ENCODE data around the gene HIGD1A.
A peak's percentile ranks its signal among the peaks of the same experiment; 100 is the strongest.

HIGD1A gene

DNA sequence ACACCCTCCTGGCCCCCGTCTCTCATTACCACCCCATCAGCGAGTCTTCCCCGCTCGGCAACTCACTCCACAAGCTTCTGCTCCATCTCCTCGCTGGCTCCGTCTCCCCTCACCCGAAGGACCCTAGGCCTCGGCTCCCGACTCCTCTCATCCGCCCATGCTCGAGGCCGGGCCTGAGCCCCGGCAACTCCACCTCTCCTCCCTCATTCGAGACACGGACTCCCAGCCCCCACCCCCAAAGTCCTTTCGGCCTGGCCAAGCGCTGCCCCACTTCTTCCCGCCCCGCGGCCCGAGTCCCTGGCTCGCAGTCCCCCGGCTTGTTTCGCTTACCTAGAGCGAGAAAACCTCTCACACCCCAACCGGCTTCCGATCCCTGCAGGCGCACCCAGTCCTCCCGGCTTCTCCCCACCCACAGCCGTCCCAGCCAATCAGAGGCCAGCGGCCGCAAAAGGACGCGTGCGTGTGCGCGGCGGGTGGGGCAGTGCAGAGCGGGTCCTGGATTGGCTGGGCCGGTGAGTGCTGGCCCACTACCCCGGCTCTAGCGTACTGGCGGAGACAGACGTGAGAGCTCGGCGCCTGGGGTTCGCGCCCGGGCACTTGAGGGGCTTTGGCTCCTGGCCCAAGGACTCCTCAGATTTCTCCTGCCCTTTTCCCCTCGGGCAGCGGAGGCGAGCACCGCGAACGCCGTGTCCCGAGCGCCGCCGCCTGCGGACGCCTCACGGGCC, at the start of gene HIGD1A:
HIGD1A (minus strand) TSS at position 385 of the 725 bp plus-strand sequence. CDS start 10,237 bp downstream, outside the sequence.
- peak; percentile 96 for DNase-seq

- DNase-seq: no peak
These were observed 49.5 kb upstream of the HIGD1A start for GRCh38 chr3:42853739-42854302.

- no peak for DNase-seq
These were observed 48.8 kb upstream of the HIGD1A start for GRCh38 chr3:42853056-42853455.

DNA sequence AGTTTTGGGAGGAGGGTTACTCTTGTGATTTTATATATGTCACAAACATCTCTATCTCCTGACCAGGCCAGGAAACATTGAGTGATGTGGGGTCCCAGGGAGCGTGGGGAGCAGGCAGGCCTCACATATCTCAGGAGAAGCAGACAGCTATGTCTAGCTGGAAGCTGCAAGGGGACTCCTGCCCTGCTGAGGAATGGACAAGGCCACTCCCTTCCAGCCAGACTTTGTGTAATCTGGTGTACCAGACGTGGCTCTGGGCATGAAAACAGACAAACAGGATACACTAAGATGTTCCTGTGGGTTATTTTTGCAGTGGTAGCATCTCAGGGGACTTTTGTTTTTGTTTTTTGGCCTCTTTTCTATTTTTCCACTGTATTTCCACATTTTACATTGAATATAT, 48.2 kb upstream of the HIGD1A start:
- no peak for DNase-seq

DNA sequence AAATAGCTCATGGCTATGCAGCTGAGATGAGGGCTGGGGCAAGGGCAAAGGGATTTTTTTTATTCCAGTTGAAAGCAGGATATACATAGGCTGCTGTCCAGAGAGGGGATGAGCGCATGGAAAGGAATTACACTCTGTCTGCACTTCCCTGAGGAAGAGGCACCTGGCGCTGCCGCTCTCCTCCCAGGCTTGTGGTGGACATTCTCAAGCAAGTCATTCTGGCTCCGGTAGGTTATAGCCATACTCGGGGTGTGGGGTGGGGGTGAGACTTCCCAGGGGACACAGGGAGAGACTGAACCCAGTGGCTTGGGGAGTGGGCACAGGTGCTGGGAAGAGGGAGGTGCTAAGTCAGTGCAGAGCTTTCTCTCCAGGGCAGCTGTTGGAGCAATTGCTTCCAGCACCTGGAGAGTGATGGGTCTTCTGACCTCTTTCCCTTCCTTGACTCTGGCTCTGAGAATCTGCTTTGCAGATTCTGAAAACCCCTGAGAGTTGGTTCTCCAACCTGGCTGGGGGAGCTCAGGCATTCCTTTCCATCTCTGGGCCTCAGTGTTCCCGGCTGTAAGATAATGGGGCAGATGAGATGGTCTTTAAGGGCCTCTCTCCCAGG, 47.0 kb upstream of the HIGD1A start:
- no peak for DNase-seq

- no peak for DNase-seq
These were observed 46.0 kb upstream of the HIGD1A start for GRCh38 chr3:42850263-42850662.

DNA sequence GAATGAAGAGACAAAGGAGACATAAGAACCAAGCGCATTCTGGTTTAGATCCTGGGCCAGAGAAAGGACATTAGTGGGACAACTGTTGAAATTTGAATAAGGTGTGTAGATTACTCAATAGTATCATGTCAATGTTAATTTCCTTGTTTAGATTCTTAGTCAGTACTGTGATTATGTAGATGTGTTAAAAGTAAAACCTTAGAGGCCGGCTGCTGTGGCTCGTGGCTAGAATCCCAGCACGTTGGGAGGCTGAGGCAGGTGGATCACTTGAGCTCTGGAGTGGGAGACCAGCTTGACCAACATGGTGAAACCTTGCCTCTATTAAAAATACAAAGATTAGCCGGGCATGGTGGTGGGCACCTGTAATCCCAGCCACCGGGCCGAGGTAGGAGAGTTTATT, 44.7 kb upstream of the HIGD1A start:
- DNase-seq: no peak

DNA sequence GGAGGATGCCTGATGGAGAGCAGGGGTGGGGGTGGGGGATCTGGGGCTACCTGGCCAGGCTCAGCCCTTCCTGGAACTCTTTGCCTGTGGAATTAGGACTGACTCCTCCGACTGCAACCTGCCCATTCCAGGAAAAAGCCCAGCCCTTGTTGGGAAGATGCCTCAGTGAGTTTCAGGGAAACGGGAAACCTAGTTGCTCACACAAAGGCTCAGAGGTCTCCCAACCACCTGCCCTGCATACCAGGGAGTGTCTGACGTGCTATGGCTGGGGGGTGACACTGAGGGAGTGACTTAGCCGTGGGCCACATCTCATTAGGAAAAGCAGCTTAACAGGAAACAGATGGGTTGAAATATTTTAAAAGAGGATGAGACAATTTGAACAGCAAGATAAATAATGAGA, 43.4 kb upstream of the HIGD1A start:
- no peak for DNase-seq

DNA sequence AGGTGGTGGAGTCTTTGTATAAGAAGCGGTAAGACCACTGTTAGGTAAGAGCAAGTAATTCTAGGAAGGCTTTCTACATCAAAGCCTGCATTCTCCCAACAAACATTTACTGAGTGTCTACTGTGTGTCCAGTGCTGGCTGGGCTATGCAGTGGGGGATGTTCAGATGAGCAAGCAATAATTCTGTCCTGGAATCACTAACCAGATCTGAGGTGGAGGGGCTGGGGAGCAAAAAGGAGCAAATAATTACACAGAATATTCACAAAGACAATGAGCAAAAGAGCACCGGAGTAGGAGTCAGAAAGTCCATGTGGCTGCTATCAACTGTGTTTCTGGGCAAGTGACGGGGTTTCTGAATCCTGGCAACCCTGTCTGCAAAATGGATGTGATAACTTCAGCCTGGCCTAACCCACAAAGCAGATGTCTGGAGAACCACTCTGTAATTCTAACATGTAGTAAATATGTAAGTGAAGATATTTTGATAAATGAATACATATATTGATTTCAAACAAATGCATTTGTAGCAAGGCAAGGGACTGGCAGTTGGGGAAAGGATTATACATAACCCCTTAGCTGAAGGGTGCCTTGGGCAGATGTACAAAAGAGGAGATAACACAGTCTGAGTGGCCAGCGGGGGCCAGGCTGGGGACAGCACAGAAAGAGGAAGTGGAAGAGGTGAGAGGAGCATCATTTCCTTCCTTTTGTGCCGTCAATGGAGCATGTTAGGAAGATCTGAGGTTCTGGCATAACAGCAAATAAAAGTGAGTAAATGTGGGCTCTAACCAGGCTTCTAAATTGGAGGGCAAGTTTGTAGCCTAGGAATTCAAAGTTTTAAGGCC, 42.6 kb upstream of the HIGD1A start:
- no peak for DNase-seq

- no peak for DNase-seq
These were observed 40.5 kb upstream of the HIGD1A start for GRCh38 chr3:42844815-42845214.

GRCh38 chr3:42844412-42844713, 40.1 kb upstream of the HIGD1A start:
- DNase-seq: no peak

DNA sequence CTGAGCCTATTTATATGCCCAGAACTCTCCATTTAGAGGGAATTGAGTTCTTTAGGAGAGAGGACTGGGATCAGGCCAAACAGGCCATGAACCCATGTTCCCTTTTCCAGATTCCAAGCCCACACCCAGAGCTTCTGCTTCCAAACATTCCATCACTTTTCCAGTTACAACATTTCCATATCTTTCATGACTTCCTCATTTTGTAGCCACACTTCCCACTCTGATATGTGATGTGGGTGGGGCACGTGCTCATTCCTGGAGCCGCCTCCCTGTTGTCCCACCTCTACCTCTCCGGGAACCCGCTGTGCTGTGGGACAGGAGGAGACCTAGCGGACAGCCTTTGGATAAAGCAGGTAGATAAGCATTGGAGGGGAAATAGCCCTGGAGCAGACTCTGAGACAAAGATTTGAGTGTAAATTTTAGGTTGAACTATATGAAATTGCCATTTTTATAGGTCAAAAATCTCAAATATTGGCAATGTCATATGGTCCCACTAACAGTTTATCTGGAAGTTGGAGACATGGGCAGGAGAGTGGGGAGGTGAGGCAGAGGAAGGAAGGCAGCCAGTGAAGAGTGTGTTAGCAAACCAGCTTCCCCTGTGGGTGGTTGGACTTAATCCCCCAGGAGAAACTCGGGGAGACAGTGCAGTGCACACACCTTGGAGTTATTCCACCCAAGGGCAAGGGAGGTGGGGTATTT, 39.6 kb upstream of the HIGD1A start:
- no peak for DNase-seq

DNA sequence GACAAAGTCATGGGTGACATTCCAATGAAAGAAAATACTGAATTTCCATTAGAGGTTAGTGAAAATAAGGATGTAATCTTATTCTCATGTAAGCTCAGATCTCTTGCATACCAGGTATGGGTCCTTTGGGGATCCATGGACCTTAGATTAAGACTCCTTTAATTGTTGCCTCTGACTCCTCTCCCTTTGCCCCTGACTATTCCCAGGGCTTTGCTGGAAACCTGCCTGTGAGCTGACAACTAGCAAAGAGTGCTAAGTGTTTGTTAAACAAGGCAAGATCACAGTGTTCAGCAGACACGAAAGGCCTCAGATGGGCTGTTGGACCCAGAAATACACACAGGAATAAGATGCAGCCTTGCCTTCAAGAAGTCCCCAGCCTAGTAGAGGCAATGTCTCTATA, 37.0 kb upstream of the HIGD1A start:
- DNase-seq: no peak

DNA sequence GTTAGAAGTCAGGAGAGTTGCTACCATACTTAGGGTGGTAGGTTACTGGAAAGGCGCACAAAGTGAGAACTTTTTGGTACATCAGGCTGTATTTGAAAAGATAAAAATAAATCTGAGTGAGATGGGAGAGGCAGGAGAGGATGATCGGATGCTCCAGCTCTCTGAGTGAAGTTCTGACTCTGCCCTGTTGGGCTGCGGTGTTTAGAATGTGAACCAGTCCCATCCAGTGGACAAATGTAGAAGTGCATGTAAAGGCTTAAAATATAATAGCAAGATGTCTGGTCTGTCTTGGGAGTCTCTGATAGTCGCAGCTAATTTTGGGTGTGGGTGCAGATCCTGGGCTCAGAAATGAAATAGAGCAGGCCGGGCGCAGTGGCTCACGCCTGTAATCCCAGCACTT, 35.3 kb upstream of the HIGD1A start:
- peak; percentile 36 for DNase-seq

DNA sequence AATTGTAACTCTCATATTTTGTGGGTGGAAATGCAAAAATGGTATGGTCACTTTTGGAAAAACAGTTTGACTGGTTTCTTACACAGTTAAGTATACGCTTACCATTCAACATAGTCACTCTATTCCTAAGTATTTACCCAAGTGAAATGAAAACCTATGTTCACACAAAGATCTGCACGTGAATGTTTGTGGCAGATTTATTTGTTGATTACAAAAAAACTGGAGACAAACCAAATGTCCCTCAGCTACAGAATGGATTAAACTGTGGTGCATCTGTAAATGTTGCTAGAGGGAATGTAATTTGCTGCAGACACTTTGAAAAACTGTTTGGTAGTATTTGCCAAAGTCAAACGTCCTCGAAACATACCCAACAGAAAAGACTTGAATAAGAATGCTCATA, 34.3 kb upstream of the HIGD1A start:
- DNase-seq: no peak

- DNase-seq: no peak
These were observed 32.1 kb upstream of the HIGD1A start for GRCh38 chr3:42836150-42837123.

DNA sequence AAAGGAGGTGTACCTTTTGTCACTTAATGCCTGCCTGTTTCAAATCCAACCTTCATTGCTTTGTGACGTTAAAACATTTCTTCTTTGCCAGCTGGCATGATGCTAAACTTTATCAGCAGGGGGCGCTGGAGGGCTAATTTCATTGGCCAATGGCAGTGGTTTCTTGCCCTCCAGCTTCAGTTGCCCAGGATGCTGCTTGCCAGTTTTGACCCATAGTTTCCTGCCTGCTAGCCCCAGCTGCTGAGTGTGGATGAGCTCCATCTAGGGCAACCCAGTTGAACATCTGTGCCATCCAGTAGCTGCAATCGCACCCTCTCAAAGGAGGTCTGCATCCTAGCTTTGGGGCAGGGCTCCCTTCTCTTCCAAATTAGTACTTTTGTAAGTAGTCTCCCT, 27.0 kb upstream of the HIGD1A start:
- peak; percentile 88 for DNase-seq

DNA sequence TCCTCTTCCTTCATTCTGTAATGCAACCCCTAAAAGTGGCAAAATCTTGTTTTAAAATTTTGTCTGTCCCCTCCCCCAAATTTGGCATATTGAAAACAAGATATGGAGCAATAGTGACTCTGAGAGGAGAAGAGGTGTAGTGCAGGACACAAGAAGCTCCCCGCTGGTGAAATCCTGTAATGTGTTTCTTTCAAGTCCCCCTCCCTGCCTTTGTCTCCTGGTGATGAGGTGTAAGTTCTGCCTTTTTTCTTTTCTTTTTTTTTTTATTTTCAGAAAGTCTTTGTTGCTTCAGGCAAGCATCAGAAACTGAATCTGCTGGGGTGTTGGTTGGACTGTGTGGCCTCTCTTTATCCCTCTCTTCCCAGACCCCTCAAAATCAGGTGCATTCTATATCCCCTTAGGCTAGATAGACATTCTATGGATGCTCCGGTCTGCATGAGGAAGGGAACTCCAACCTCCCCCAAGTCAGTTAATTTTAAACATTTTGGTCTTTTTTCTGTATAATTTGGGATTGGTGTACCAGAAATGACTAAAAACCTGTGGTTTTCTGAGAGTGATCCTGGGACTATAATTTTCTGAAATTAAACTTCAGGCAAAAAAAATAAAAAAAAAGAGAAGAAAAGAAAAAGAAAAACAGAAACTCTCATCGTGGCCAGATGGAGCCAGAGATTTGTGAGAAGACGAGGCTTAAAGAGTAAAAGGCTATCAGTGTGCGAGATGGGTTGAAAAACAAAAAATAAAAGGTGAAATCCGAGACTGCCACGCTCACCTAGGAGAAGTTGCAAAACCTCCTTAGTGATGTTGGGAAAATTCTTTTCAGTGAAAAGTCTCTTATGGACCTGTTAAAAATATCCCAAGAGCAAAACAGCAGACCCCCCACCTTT, 26.4 kb upstream of the HIGD1A start:
- DNase-seq: no peak

- no peak for DNase-seq
These were observed 25.5 kb upstream of the HIGD1A start for GRCh38 chr3:42829628-42830436.

- DNase-seq: no peak
These were observed 24.9 kb upstream of the HIGD1A start for GRCh38 chr3:42829083-42829627.

Measured in activated CD4-positive, alpha-beta T cell treated with anti-CD3 and anti-CD28 coated beads for 48 hours (primary cell).